Esophagus muscularis mucosa (tissue), 4 donors: ENCODE data around the gene INSIG1.

Source experiments
- EP300 ChIP-seq: sonication (generic); formaldehyde crosslinking; IDR thresholded peaks from one replicate; pipeline ENCODE4 v1.6.1; 2017; ENCODE audit warnings: antibody characterized with exemption
- POLR2A ChIP-seq: fragments of 450-650 bp; IDR thresholded peaks from one replicate; pipeline ENCODE4 v1.6.1; 2017; ENCODE audit warnings: antibody characterized with exemption, moderate library complexity, mild to moderate bottlenecking, low read depth
- POLR2AphosphoS5 ChIP-seq, 2 donors: sonication (generic); formaldehyde crosslinking; IDR thresholded peaks; one replicate each; pipeline ENCODE4 v1.6.1; 2017; ENCODE audit warnings: antibody characterized with exemption in 2 of 2
- TF ChIP-seq, protein P1 (sequence below), 3 experiments: fragments of 200-600 bp in 2 of 3; fragments of 450-650 bp in 1 of 3; sonication (generic) in 2 of 3; IDR thresholded peaks; one replicate each; pipeline ENCODE4 v1.5.1; 2017 to 2019; ENCODE audit warnings: antibody characterized with exemption in 3 of 3, mild to moderate bottlenecking in 2 of 3, moderate library complexity in 1 of 3

DNA sequence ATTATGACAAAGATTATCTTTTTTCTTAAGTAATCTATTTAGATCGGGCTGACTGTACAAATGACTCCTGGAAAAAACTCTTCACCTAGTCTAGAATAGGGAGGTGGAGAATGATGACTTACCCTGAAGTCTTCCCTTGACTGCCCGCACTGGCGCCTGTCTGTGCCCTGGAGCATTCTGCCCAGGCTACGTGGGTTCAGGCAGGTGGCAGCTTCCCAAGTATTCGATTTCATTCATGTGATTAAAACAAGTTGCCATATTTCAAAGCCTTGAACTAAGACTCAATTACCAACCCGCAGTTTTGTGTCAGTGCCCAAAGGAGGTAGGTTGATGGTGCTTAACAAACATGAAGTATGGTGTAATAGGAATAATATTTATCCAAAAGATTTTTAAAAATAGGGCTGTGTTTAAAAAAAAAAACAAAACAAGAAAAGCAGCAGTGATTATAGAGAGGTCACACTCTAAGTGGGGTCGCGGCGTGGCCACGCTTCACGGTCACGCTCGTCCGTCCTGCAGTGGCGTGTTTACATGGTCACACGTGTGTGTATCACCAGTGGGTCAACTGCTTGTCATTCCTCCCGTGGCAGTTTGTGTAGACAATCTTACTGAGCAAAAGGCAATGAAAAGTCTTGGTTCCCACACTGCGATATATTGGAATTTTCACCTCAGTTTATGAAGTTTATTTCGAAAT, 10.8 kb downstream of the INSIG1 start:
- TF ChIP-seq, protein P1, sequence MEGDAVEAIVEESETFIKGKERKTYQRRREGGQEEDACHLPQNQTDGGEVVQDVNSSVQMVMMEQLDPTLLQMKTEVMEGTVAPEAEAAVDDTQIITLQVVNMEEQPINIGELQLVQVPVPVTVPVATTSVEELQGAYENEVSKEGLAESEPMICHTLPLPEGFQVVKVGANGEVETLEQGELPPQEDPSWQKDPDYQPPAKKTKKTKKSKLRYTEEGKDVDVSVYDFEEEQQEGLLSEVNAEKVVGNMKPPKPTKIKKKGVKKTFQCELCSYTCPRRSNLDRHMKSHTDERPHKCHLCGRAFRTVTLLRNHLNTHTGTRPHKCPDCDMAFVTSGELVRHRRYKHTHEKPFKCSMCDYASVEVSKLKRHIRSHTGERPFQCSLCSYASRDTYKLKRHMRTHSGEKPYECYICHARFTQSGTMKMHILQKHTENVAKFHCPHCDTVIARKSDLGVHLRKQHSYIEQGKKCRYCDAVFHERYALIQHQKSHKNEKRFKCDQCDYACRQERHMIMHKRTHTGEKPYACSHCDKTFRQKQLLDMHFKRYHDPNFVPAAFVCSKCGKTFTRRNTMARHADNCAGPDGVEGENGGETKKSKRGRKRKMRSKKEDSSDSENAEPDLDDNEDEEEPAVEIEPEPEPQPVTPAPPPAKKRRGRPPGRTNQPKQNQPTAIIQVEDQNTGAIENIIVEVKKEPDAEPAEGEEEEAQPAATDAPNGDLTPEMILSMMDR (IDR thresholded peaks at IDR 0.05) = no peak
- TF ChIP-seq EP300 = no peak
- no peak for TF ChIP-seq POLR2A
- TF ChIP-seq POLR2AphosphoS5 (IDR thresholded peaks at IDR 0.05) = no peak
